HepG2 (cell line): ENCODE measurements around the gene NAALADL1. TPM values are rescaled to one million over a fixed set of nuclear protein-coding genes. Genes with fewer than 3 reads are reported as not detected.

Experiments
- CSRNP2 ChIP-seq: sonication (generic); formaldehyde crosslinking; conservative IDR thresholded peaks from 2 replicates; pipeline ENCODE4 v1.8.0; 2022; ENCODE audit warnings: low read depth, missing genetic modification reagents
- ELK4 ChIP-seq: sonication (generic); formaldehyde crosslinking; IDR thresholded peaks from 2 replicates; pipeline ENCODE4 v1.9.0; 2021; ENCODE audit warnings: missing genetic modification reagents, borderline replicate concordance
- FOXO1 ChIP-seq: sonication (generic); formaldehyde crosslinking; IDR thresholded peaks from 2 replicates; pipeline ENCODE4 v1.4.0; 2020; ENCODE audit warnings: missing genetic modification reagents
- HDAC2 ChIP-seq: sonication (generic); formaldehyde crosslinking; IDR thresholded peaks from 2 replicates; pipeline ENCODE4 v1.4.0; 2020; ENCODE audit warnings: missing genetic modification reagents
- HMGXB4 ChIP-seq, 2 experiments: sonication (generic) in 1 of 2; formaldehyde crosslinking in 1 of 2; IDR thresholded peaks; 2 replicates each; pipeline versions ENCODE4 v1.4.0 to v1.6.1; 2018 to 2020; ENCODE audit warnings: missing genetic modification reagents in 2 of 2, borderline replicate concordance in 1 of 2, low read depth in 1 of 2, mild to moderate bottlenecking in 1 of 2, missing biosample characterization in 1 of 2
- KDM3A ChIP-seq: IDR thresholded peaks from 2 replicates; pipeline ENCODE4 v1.6.1; 2018; ENCODE audit warnings: low read depth, missing compliant biosample characterization
- KLF9 ChIP-seq: IDR thresholded peaks from 2 replicates; pipeline ENCODE4 v1.6.1; 2016; ENCODE audit warnings: low read depth
- MAX ChIP-seq: IDR thresholded peaks from 2 replicates; pipeline ENCODE4 v1.6.1; 2012; ENCODE audit warnings: inconsistent platforms
- MED1 ChIP-seq: sonication (generic); formaldehyde crosslinking; IDR thresholded peaks from 2 replicates; pipeline ENCODE4 v1.4.0; 2020; ENCODE audit warnings: missing genetic modification reagents
- MEF2D ChIP-seq: sonication (generic); formaldehyde crosslinking; IDR thresholded peaks from 2 replicates; pipeline ENCODE4 v1.5.1; 2020; ENCODE audit warnings: mild to moderate bottlenecking, missing genetic modification reagents
- NCOR1 ChIP-seq: fragments of 200-600 bp; sonication (generic); IDR thresholded peaks from 2 replicates; pipeline ENCODE4 v1.7.0; 2017; ENCODE audit warnings: antibody characterized with exemption, low read length, borderline replicate concordance
- NR0B2 ChIP-seq: sonication (generic); formaldehyde crosslinking; IDR thresholded peaks from 2 replicates; pipeline ENCODE4 v1.4.0; 2020; ENCODE audit warnings: mild to moderate bottlenecking, missing genetic modification reagents
- RXRA ChIP-seq: sonication (generic); formaldehyde crosslinking; IDR thresholded peaks from 2 replicates; pipeline ENCODE4 v1.5.1; 2020; ENCODE audit warnings: missing genetic modification reagents
- SAFB2 ChIP-seq: sonication (generic); formaldehyde crosslinking; IDR thresholded peaks from 2 replicates; pipeline ENCODE4 v1.5.1; 2020; ENCODE audit warnings: missing genetic modification reagents, low read depth, mild to moderate bottlenecking, borderline replicate concordance
- SMAD3 ChIP-seq: sonication (generic); formaldehyde crosslinking; IDR thresholded peaks from 2 replicates; pipeline ENCODE4 v1.4.0; 2020; ENCODE audit warnings: missing genetic modification reagents
- SNAPC5 ChIP-seq: sonication (generic); formaldehyde crosslinking; IDR thresholded peaks from 2 replicates; pipeline ENCODE4 v1.8.1; 2023; ENCODE audit warnings: mild to moderate bottlenecking, missing genetic modification reagents, borderline replicate concordance
- TAF1 ChIP-seq: sonication (generic); formaldehyde crosslinking; IDR thresholded peaks from 2 replicates; pipeline ENCODE4 v1.4.0; 2020; ENCODE audit warnings: missing genetic modification reagents
- TCF7L2 ChIP-seq: IDR thresholded peaks from 2 replicates; pipeline ENCODE4 v1.6.1; 2011; ENCODE audit warnings: mild to moderate bottlenecking, low read depth, low read length, moderate library complexity
- TSC22D2 ChIP-seq: sonication (generic); formaldehyde crosslinking; IDR thresholded peaks from 2 replicates; pipeline ENCODE4 v1.5.1; 2020; ENCODE audit warnings: missing genetic modification reagents, mild to moderate bottlenecking, borderline replicate concordance
- YEATS2 ChIP-seq: sonication (generic); formaldehyde crosslinking; IDR thresholded peaks from 2 replicates; pipeline ENCODE4 v1.4.0; 2020; ENCODE audit warnings: missing genetic modification reagents, borderline replicate concordance
- ZBTB7A ChIP-seq: sonication (generic); formaldehyde crosslinking; IDR thresholded peaks from 2 replicates; pipeline ENCODE4 v1.8.0; 2022; ENCODE audit warnings: mild to moderate bottlenecking, missing genetic modification reagents
- ZFP36L1 ChIP-seq: sonication (generic); formaldehyde crosslinking; IDR thresholded peaks from 2 replicates; pipeline ENCODE4 v1.8.0; 2022; ENCODE audit warnings: mild to moderate bottlenecking, missing genetic modification reagents, moderate library complexity
- ZNF205 ChIP-seq: IDR thresholded peaks from 2 replicates; pipeline ENCODE4 v1.6.1; 2018; ENCODE audit warnings: missing biosample characterization, missing genetic modification reagents
- ZNF335 ChIP-seq: sonication (generic); formaldehyde crosslinking; IDR thresholded peaks from 2 replicates; pipeline ENCODE4 v1.4.0; 2020; ENCODE audit warnings: missing genetic modification reagents
- ZNF543 ChIP-seq: sonication (generic); formaldehyde crosslinking; IDR thresholded peaks from 2 replicates; pipeline ENCODE4 v1.4.0; 2020; ENCODE audit warnings: mild to moderate bottlenecking, missing genetic modification reagents
- ZNF678 ChIP-seq: sonication (generic); formaldehyde crosslinking; IDR thresholded peaks from 2 replicates; pipeline ENCODE4 v1.4.0; 2020; ENCODE audit warnings: mild to moderate bottlenecking, missing genetic modification reagents
- ZNF746 ChIP-seq: sonication (generic); formaldehyde crosslinking; IDR thresholded peaks from 2 replicates; pipeline ENCODE4 v1.8.0; 2022; ENCODE audit warnings: mild to moderate bottlenecking, missing genetic modification reagents
- polyA plus RNA-seq, 8 experiments: library from polyadenylated mRNA; depleted of rRNA in 3 of 8; stranded (reverse) in 7 of 8; unstranded in 1 of 8; fragments of >200 nt; fragmentation: Illumina TruSeq in 4 of 8; extraction: Trizol in 4 of 8; gene quantifications; 2 replicates each; pipeline versions ENCODE4 v1.2.1 to v1.2.3, GENCODE V29; 2011 to 2016; ENCODE audit warnings: low read depth in 4 of 8, missing spikeins in 1 of 8, mixed read lengths in 1 of 8; ENCODE audit not compliant: insufficient read depth in 1 of 8
- total RNA-seq, 5 experiments: library from RNA; depleted of rRNA; stranded (reverse); fragments of >200 nt; fragmentation: Illumina TruSeq; extraction: Trizol; gene quantifications; 2 replicates each; pipeline ENCODE4 v1.2.3, GENCODE V29; 2016; ENCODE audit warnings: low read depth in 1 of 5

NAALADL1 gene
- total and polyA plus RNA-seq, 2 of the 13 experiments (the other 11 are each of a cell fraction or from before 2014, with no cell fraction given) = 9.3 to 33.9 TPM

- TF ChIP-seq TSC22D2 (CRISPR knock-in tag) (no peak), ZNF335 (no peak), YEATS2 (CRISPR knock-in tag) (no peak), NR0B2 (CRISPR knock-in tag) (no peak), TAF1 (CRISPR knock-in tag) (no peak), SNAPC5 (CRISPR knock-in tag) (no peak), ZNF205 (no peak), MED1 (CRISPR knock-in tag) (0 out of 2 replicates have a peak, but pooled peaks have one; percentile 28), NCOR1 (peak; percentile 38; the same call in 1 of the 2 replicates), KDM3A (CRISPR knock-in tag) (no peak), ZNF678 (no peak), CSRNP2 (CRISPR knock-in tag) (no peak), ZBTB7A (no peak; the same call in 1 of the 2 replicates), MAX (peak; percentile 38; the same call in 1 of the 2 replicates), ZNF543 (CRISPR knock-in tag) (no peak), SMAD3 (CRISPR knock-in tag) (0 out of 2 replicates have a peak, but pooled peaks have one; percentile 43), TCF7L2 (no peak), ZNF746 (CRISPR knock-in tag) (no peak), FOXO1 (CRISPR knock-in tag) (no peak), ELK4 (CRISPR knock-in tag) (no peak), MEF2D (CRISPR knock-in tag) (no peak), SAFB2 (CRISPR knock-in tag) (no peak), KLF9 (CRISPR knock-in tag) (0 out of 2 replicates have a peak, but pooled peaks have one; percentile 57), ZFP36L1 (CRISPR knock-in tag) (no peak), HDAC2 (CRISPR knock-in tag) (peak; percentile 46), RXRA (CRISPR knock-in tag) (peak; percentile 75), HMGXB4 (CRISPR knock-in tag; IDR thresholded peaks at IDR 0.05; ENCODE audit: borderline replicate concordance in 1 of 2, low read depth in 1 of 2) (no peak)
Measured at GRCh38 chr11:65019824-65020223, 38.5 kb downstream of the NAALADL1 start (continued).
